Ecto neural progenitor cell (in vitro differentiated cells): ENCODE measurements around the gene GAB2.

ENCODE experiments used
- DNase-seq: peaks from one replicate; pipeline ENCODE4 v3.0.0-alpha.2; 2018; ENCODE audit warnings: low spot score

GAB2 gene

GRCh38 chr11:78427615-78428265 lies 10.1 kb upstream of the GAB2 start:
- no peak for DNase-seq

- no peak for DNase-seq
Measured at GRCh38 chr11:78426845-78427244, 9.2 kb upstream of the GAB2 start.

- DNase-seq = no peak
Measured at GRCh38 chr11:78425399-78426070, 7.9 kb upstream of the GAB2 start.

GRCh38 chr11:78424334-78425270 lies 7.0 kb upstream of the GAB2 start:
- no peak for DNase-seq

- DNase-seq = no peak
Measured at GRCh38 chr11:78423241-78423640, 5.6 kb upstream of the GAB2 start.

GRCh38 chr11:78420796-78421209 lies 3.2 kb upstream of the GAB2 start:
- no peak for DNase-seq

- peak; percentile 69 for DNase-seq
Measured at GRCh38 chr11:78420255-78420764, 2.7 kb upstream of the GAB2 start.

GRCh38 chr11:78419327-78419726 lies 1.7 kb upstream of the GAB2 start:
- no peak for DNase-seq

GRCh38 chr11:78418584-78419211 lies 1.1 kb upstream of the GAB2 start:
- no peak for DNase-seq

- DNase-seq = peak; percentile 91
Measured at GRCh38 chr11:78417888-78418583, 416 bp upstream of the GAB2 start.

GRCh38 chr11:78416285-78417174 lies 1.1 kb downstream of the GAB2 start:
- peak; percentile 90 for DNase-seq

- no peak for DNase-seq
Measured at GRCh38 chr11:78415338-78415737, 2.3 kb downstream of the GAB2 start.

- DNase-seq = no peak
Measured at GRCh38 chr11:78414321-78415051, 3.1 kb downstream of the GAB2 start.

GRCh38 chr11:78408619-78409018 lies 9.0 kb downstream of the GAB2 start:
- DNase-seq = no peak

- no peak for DNase-seq
Measured at GRCh38 chr11:78406568-78407196, 10.9 kb downstream of the GAB2 start.

- DNase-seq = no peak
Measured at GRCh38 chr11:78405805-78406204, 11.8 kb downstream of the GAB2 start.

- DNase-seq = no peak
Measured at GRCh38 chr11:78403781-78404180, 13.8 kb downstream of the GAB2 start.

- no peak for DNase-seq
Measured at GRCh38 chr11:78402847-78403246, 14.8 kb downstream of the GAB2 start.

GRCh38 chr11:78400702-78401101 lies 16.9 kb downstream of the GAB2 start:
- no peak for DNase-seq
